Urothelium cell line (cell line): ENCODE results near the gene LRRC3C.
A peak's percentile ranks its signal among the peaks of the same experiment; 100 is the strongest.

Experiments
- DNase-seq: peaks from one replicate; pipeline ENCODE4 v3.0.0; 2011; ENCODE audit warnings: low spot score, mixed read lengths
- FAIRE-seq: peaks from 2 replicates; lab custom pipeline; 2011; peaks lifted over from hg19 to GRCh38; lab: Jason Lieb, UNC

The LRRC3C gene

DNA sequence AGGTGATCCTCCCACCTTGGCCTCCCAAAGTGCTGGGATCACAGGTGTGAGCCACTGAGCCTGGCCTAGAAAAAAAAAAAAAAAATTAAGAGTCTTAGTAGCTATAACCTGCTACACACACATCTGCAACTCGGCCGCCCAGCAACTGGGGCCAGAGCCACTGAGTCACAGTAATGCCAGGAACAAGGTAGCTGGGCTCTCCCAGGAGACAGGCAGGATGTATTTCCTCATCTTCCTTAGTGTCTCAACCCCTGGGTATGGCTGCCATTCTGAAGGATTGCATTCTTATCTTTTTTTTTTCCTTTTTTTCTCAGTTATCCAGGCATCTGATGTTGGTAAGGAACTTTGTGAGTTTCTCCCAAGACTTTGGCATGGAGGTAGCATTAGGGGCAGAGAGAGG lies 46.0 kb downstream of the LRRC3C start:
- peak; percentile 28 for DNase-seq
- no peak for FAIRE-seq

DNA sequence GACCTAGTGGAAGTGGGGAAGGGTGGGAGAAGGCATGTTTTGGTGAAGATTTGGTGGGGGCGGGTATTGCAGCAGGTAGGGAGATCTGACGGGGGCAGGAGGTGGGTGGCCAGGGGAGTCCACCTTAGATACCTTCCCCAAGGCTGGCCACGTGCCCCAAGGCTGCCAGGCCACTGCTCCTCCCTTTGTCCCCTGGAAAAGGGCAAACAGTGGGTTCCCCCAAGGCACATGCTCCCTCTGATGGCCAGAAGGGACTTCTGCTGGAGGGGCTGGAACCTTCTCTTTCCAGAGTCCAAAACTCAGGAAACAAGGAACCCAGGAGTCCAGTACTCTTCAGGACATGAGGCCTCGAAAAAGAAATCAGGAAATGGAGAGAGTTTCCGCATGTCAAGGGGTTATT lies 46.9 kb downstream of the LRRC3C start:
- FAIRE-seq (no peak), DNase-seq (no peak)

DNA sequence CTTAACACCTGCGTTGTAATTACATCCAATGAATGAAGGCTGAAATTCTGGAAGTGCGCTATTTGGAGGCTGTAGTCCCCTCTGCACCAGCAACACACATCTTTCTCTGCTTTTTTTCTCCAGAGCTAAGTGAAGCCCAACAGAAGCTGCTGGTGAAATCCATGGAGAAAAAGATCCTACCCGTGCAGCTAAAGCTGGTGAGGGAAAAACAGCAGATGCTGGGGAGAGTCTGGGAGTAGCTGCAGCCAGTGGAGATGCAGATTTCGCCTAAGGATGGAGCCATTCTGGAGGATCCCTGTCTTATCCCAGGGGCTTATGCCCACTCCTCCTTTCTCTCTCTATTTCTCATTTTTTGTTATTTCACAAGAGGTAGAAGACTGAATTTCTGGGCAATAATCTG lies 48.3 kb downstream of the LRRC3C start:
- no peak for DNase-seq
- FAIRE-seq: no peak

DNA sequence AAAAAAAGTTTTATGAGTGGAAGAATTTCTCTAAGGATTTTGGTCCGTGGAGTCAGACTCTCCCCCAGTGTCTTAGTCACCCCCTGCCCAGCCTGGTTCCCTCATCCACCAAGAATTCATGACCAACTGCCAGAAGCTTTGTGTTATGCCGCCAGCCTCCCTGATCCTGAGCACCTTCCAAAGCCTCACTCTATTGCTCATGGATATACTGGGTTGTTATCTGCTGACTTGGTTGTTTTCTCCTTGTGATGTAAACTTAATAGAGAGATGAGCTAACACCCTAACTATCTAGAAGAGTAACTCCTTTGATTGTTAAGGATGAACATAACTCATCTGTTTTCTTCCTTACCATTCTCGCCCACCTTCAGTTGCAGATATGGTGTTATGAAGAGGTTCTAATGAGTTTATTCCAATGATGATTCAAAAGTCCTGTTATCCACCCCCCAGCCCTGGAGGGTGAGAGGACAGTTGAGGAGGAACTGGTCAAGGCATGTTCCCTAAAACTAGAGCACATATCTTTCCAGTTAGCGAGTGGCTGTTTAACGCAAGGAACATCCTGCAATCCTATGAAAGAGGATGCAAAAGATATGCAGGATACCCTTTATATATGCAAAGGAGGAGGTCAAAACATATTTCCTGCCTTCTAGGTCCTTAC lies 51.6 kb downstream of the LRRC3C start:
- DNase-seq (peak; percentile 82), FAIRE-seq (peak; percentile 52)

DNA sequence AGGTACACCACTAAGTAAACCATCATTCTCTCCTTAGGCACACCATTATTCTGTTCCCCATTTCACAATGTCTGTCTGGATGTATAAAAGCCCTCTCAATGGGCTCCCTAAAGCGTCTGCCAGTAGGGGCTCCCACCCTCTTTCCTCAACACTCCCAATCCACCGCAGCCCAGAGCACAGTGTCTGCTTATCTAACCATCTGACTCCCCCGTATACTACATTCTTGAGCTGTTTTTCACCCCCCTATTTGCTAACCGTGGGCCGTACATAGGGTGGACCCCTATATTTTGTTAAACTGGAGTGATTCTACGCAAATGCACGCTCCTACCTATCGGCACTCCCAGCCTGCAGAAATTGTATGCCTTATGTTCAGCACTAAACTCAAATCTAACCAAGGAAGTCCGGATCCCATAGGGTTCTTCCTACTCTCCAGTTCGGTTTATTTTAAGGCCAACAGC lies 52.4 kb downstream of the LRRC3C start:
- FAIRE-seq: no peak
- DNase-seq: peak; percentile 32

DNA sequence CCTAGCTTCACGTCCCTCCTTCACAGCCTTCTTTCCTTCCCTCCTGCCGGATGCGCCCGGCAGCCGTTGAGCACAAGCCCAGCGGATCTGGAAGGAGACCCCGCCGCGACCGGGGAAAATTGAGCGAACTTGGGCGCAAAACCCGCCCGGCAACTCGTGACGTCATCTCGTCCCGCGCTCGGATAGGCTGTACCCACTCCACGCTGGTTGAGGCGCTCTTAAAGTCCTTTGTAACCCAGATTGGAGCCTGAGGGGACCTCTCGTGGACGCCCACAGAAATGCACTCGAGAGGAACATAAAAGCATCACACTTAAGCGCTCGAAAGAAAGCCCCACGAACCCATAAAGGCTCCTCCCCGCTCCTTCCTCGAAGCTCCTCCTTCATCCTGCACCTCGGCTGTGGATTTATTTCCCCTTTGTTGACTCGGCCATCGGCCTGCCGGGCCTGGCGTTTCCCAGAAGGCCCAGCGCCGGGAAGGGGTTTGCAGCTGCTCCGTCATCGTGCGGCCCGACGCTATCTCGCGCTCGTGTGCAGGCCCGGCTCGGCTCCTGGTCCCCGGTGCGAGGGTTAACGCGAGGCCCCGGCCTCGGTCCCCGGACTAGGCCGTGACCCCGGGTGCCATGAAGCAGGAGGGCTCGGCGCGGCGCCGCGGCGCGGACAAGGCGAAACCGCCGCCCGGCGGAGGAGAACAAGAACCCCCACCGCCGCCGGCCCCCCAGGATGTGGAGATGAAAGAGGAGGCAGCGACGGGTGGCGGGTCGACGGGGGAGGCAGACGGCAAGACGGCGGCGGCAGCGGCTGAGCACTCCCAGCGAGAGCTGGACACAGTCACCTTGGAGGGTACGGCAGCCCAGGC lies 53.0 kb downstream of the LRRC3C start, which contains the start of gene PSMD3:
Gene PSMD3, plus strand, starts transcription at position 457 of the 856 bp plus-strand sequence. Its CDS starts 164 bp downstream, at position 621.
- DNase-seq: peak; percentile 96
- peak; percentile 40 for FAIRE-seq

DNA sequence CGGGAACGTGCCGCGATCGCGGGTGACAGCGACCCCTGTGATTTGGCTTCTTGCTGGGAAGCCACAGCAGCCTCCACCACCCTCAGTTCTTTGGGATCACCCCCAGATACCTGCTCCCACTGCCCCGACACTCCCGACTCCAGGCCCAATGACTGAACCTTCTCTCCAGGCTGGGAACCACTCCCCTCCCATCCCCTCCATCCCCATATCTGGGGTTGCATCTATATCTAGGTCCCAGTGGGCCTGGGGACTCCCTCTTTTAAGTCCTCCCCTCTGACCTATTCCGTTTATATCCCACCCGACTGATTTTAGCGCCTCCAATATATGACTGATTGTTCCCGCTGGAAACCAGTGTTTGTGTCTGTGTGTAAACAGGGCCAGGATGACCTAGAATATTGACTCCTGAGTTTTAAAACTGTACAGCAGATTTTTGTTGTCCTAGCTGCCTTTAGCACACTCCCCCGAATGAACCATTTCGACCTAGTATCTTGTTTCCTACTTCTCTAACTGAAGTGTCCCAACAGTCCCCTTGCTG lies 53.7 kb downstream of the LRRC3C start:
- DNase-seq: no peak
- no peak for FAIRE-seq

DNA sequence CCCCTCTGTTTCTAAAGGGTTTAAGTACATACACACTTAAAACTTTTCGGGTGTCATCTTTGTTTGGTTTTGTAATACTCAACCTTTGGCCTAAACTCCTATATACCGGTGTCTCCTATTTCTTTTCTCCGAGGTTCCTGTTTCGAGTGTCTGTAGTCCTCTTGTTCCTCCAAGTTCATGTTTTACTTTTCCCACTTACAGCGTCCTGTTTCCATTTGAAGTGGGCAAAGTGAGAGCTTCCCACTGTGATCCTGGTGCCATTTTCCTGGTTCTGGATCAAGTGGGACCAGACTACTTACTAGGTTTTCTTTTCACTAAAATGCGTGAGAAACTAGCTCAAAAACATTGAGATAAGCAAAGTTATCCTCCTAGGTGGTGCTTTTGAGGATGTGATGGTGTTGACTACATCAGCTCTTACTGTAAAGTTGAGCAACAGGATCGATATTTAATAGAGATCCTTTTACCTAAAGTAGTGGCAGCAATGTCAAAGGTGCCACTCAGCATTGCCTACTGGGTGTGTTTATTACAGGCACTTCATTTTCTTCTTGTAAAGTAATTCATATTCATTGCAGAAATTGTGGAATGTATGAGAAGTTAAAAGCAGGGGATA lies 54.3 kb downstream of the LRRC3C start:
- no peak for DNase-seq
- no peak for FAIRE-seq

DNA sequence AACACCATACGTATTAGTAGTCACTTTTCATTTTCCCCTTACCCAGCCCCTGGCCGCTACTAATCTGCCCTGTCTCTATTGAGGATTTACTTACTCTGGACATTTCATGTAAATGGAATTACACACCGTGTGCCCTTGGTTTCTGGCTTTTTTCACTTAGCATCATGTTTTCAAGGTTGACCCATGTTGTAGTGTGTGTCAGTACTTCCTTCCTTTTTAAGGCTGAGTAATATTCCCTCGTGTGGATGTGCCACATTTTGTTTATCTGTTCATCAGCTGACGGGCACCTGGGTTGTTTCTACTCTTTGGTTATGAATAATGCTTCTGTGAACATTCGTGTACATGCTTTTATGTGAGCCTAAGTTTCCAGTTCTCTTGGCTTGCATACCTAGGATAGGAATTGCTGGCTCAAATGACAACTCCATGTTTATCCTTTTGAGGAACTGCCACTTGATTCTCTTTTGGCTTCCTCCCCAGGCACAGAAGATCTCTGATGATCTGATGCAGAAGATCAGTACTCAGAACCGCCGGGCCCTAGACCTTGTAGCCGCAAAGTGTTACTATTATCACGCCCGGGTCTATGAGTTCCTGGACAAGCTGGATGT lies 60.8 kb downstream of the LRRC3C start:
- DNase-seq (no peak), FAIRE-seq (no peak)

DNA sequence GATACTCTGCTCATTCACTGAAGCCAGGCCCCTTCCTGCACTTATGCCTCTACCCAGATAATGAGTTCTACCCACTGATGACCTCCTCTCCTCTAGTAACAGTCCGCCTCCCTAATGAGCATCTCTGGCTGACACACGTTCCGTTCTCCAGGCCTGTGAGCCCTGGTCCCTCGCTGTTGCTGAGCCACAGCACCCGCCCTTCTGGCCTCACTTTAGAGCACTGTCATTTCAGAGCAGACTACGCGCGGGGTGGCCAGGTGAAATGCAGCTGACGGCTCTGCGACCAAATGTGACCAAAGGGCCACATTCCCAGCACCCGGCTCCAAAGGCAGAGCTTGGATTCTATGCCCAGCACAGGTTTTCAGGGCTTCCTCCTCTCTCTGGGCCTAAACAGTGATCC lies 66.9 kb downstream of the LRRC3C start:
- no peak for FAIRE-seq

More for the DNA sequence above, 66.9 kb downstream of the LRRC3C start:
- DNase-seq: no peak
